Prostate gland (tissue), 2 donors: Measurements from ENCODE around the gene SENP3. TPM values are rescaled to one million over a fixed set of nuclear protein-coding genes. Genes with fewer than 3 reads are reported as not detected.

Source experiments
- DNase-seq: peaks from one replicate; pipeline ENCODE4 v3.0.0-alpha.2; 2019; ENCODE audit warnings: low spot score
- H3K27ac ChIP-seq, 2 donors: fragments of 200-600 bp; sonication (generic); 2 replicates each; pipeline ENCODE4 v1.5.1; 2017 to 2019
- H3K27me3 ChIP-seq: fragments of 200-600 bp; sonication (generic); replicated peaks from 2 replicates; pipeline ENCODE4 v1.5.1; 2019; ENCODE audit not compliant: insufficient read depth
- H3K36me3 ChIP-seq, 2 donors: fragments of 200-600 bp; sonication (generic); 1 replicate in 1 of 2; 2 replicates in 1 of 2; pipeline versions ENCODE4 v1.5.1 to v1.8.1; 2017 to 2019
- H3K4me1 ChIP-seq: fragments of 200-600 bp; sonication (generic); replicated peaks from 2 replicates; pipeline ENCODE4 v1.5.1; 2019
- H3K4me3 ChIP-seq, 2 donors: fragments of 200-600 bp; sonication (generic); 2 replicates each; pipeline ENCODE4 v1.5.1; 2017 to 2019
- H3K9me3 ChIP-seq: fragments of 200-600 bp; sonication (generic); 2 replicates; pipeline ENCODE4 v1.5.1; 2017
- CTCF ChIP-seq, 4 experiments: fragments of 200-600 bp in 2 of 4; fragments of 450-650 bp in 2 of 4; sonication (generic) in 2 of 4; IDR thresholded peaks; 1 replicate in 3 of 4; 2 replicates in 1 of 4; pipeline ENCODE4 v1.5.1; 2016 to 2019; ENCODE audit warnings: antibody characterized with exemption in 4 of 4, mild to moderate bottlenecking in 2 of 4, moderate library complexity in 2 of 4
- POLR2A ChIP-seq: fragments of 450-650 bp; IDR thresholded peaks from one replicate; pipeline ENCODE4 v1.6.1; 2016; ENCODE audit warnings: antibody characterized with exemption, mild to moderate bottlenecking
- POLR2AphosphoS5 ChIP-seq: sonication (generic); formaldehyde crosslinking; IDR thresholded peaks from one replicate; pipeline ENCODE4 v1.6.1; 2017; ENCODE audit warnings: antibody characterized with exemption
- WGBS: methylation state at CpG from one replicate; pipeline ENCODE4 v1.1.5; 2018; 5-methylcytosine and 5-hydroxymethylcytosine counted together
- intact Hi-C: fragments of 100-400 bp; cut with DNase I; formaldehyde crosslinking; loops from one replicate; pipeline ENCODE4 v1.14.2; 2022
- total RNA-seq, 2 donors: library from RNA; depleted of rRNA; stranded (reverse); fragments of >200 nt; gene quantifications; one replicate each; pipeline ENCODE4 v1.1.0, GENCODE V29; 2016

The SENP3 gene
- total RNA-seq, 2 donors from 2014 or later: 39.6 to 65.7 TPM

- DNase-seq: peak; percentile 92
- peaks cover 52% of the 10 kb centered on the region for H3K4me1 ChIP-seq
- TF ChIP-seq CTCF (IDR thresholded peaks at IDR 0.05) (peak; percentile 74 to 97 (median 91)), POLR2AphosphoS5 (peak; percentile 68), POLR2A (no peak)
- H3K27me3 ChIP-seq: no peaks in the 10 kb centered on the region
- H3K9me3 ChIP-seq: no peaks in the 10 kb centered on the region
- peak overlapping the region; percentile 94 to 99 for H3K4me3 ChIP-seq
- intact Hi-C loops: loop anchor here (1.0 to 5.0 kb wide), 3 partner anchors 47 to 209 kb away; partner anchors contain the start of genes FGF11, KCTD11 and TMEM102
- H3K36me3 ChIP-seq: peaks cover 0 to 11% of the 10 kb centered on the region in 2 donors
- under 1% methylated on average over 32 of the region's 32 CpGs for WGBS
- H3K27ac ChIP-seq: peak overlapping the region; percentile 92 to 96
These were observed 617 bp upstream of the SENP3 start for GRCh38 chr17:7561028-7561575.

- peaks cover 48% of the 10 kb centered on the region for H3K4me1 ChIP-seq
- no peak for DNase-seq
- no peaks in the 10 kb centered on the region for H3K9me3 ChIP-seq
- H3K36me3 ChIP-seq: peaks cover 0 to 11% of the 10 kb centered on the region in 2 donors
- TF ChIP-seq POLR2AphosphoS5 (no peak), POLR2A (no peak), CTCF (IDR thresholded peaks at IDR 0.05) (no peak)
- WGBS: 2% methylated on average over 17 of the region's 28 CpGs
- H3K4me3 ChIP-seq: peak overlapping the region; percentile 94 to 99
- intact Hi-C loops: loop anchor here (5.0 kb wide), 2 partner anchors 125 to 210 kb away; partner anchors contain the start of genes FGF11, KCTD11 and TMEM102
- H3K27me3 ChIP-seq: no peaks in the 10 kb centered on the region
- peak overlapping the region; percentile 92 to 96 for H3K27ac ChIP-seq
These were observed 488 bp downstream of the SENP3 start for GRCh38 chr17:7562208-7562605.

- H3K9me3 ChIP-seq: no peaks in the 10 kb centered on the region
- DNase-seq: no peak
- 88% methylated on average over 30 of the region's 30 CpGs for WGBS
- H3K27ac ChIP-seq: no peak overlapping the region
- no peaks in the 10 kb centered on the region for H3K27me3 ChIP-seq
- no peak for TF ChIP-seq POLR2AphosphoS5
- no peak for TF ChIP-seq CTCF (IDR thresholded peaks at IDR 0.05)
- TF ChIP-seq POLR2A: no peak
- H3K4me1 ChIP-seq: peaks cover 38% of the 10 kb centered on the region
- peaks cover 0 to 11% of the 10 kb centered on the region in 2 donors for H3K36me3 ChIP-seq
- H3K4me3 ChIP-seq: peak overlapping the region in 1 of 2 donors; percentile 99
- intact Hi-C loops: loop anchor here (5.0 kb wide), 2 partner anchors 126 to 211 kb away; partner anchors contain the start of genes FGF11, KCTD11 and TMEM102
These were observed 1.6 kb downstream of the SENP3 start for GRCh38 chr17:7563115-7563869.

DNA sequence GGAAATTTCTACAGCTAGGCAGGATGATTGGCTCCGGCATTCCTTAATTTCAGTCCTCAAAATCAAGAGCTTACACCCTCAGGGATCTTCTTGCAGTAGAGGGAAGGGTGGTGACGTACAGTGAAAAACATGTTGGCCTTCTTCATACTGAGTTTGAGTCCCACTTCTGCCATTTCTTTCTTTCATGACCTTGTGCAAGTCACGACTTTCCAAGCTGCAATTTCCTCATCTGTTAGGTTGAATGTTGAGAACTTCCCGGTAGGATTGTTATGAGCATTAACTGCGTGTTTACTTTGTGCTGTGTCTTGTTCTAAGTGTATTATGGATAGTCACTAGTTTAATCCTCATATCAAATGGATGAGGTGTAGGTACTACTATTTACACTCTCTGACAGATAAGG is 7.9 kb downstream of the SENP3 start:
- no peak overlapping the region for H3K4me3 ChIP-seq
- no peaks in the 10 kb centered on the region for H3K9me3 ChIP-seq
- H3K36me3 ChIP-seq: peaks cover 0 to 18% of the 10 kb centered on the region in 2 donors
- no peak overlapping the region for H3K27ac ChIP-seq
- 82% methylated on average over 5 of the region's 5 CpGs for WGBS
- no peak for TF ChIP-seq POLR2AphosphoS5
- no peak for TF ChIP-seq POLR2A
- TF ChIP-seq CTCF (IDR thresholded peaks at IDR 0.05): no peak
- intact Hi-C loops: no loop called here
- DNase-seq: no peak
- H3K27me3 ChIP-seq: no peaks in the 10 kb centered on the region
- H3K4me1 ChIP-seq: no peaks in the 10 kb centered on the region
